ENCODE results near the gene GSTCD.

DNA sequence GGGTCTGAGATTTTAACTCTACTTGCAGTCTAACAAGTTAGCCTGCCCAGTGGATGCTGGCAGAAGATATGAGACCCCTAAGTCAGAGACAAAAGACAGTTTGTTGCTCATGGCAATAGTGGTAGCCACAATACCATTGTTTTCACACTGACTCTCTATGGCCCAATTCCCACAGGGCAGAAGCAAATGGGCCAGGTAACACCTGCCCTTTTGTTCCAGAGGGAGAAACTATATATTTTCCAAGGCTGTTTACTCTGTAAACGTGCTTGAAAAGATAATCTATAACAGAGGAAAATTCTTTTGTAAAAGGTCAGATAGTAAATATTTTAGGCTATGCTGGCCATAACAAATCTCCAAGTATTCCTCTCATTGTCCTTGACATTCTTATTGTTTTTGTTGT, 129.5 kb downstream of the GSTCD start:
- TF ChIP-seq, protein P1, sequence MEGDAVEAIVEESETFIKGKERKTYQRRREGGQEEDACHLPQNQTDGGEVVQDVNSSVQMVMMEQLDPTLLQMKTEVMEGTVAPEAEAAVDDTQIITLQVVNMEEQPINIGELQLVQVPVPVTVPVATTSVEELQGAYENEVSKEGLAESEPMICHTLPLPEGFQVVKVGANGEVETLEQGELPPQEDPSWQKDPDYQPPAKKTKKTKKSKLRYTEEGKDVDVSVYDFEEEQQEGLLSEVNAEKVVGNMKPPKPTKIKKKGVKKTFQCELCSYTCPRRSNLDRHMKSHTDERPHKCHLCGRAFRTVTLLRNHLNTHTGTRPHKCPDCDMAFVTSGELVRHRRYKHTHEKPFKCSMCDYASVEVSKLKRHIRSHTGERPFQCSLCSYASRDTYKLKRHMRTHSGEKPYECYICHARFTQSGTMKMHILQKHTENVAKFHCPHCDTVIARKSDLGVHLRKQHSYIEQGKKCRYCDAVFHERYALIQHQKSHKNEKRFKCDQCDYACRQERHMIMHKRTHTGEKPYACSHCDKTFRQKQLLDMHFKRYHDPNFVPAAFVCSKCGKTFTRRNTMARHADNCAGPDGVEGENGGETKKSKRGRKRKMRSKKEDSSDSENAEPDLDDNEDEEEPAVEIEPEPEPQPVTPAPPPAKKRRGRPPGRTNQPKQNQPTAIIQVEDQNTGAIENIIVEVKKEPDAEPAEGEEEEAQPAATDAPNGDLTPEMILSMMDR (IDR thresholded peaks at IDR 0.05; ENCODE audit: low read depth, low read length, poor library complexity, severe bottlenecking) = no peak
- no peak for TF ChIP-seq EZH2phosphoT487 (IDR thresholded peaks at IDR 0.05; ENCODE audit: borderline replicate concordance, low read length)
